Femur (tissue), 1 donor: ENCODE data around the gene SNX10.

Source experiments
- DNase-seq: peaks from one replicate; pipeline ENCODE4 v3.0.0-alpha.2; 2017

SNX10 gene

DNA sequence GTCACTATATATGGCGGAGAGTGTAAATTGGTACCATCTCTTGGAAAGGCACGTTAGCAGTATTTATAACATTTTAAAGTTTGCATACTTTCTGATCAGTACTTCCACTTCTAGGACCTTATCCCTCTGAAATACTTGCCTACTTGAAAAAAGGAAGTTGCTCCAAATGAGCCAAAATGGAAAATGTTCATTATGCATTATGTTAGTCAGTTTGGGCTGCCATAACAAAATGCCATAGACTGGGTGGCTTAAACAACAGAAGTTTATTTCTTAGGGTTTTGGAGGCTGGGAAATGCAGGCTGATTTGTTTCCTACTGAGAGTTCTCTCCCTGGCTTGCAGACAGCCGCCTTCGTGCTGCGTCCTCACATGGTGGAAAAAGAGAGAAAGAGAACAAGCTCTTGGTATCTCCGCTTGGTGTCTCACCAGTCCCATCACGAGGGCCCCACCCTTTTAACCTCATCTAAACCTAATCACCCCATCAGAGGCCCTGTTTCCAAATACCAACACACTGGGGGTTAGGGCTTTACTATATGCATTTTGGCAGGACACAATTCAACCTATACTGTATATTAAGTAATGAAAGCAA, 6.9 kb downstream of the SNX10 start:
- no peak for DNase-seq

GRCh38 chr7:26305090-26305868, 13.6 kb downstream of the SNX10 start:
- no peak for DNase-seq

- no peak for DNase-seq
Measured at GRCh38 chr7:26305869-26306665, 14.4 kb downstream of the SNX10 start.

- DNase-seq = no peak
Measured at GRCh38 chr7:26306790-26307189, 15.1 kb downstream of the SNX10 start.

DNA sequence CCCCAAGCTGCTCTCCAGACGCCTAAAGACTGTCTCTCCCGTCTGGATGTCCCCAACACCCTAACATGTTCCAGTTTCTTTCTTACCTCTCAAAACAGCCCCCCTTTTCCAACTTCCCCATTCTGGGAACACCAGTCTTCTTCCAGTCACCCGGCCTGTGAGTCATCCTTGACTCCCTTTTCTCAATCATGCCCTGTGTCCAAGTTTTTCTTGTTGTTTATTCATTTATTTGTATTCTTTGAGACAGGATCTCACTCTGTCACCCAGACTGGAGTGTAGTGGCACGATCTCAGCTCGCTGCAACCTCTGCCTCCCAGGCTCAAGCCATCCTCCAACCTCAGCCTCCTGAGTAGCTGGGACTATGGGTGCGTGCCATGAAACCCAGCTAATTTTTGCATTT, 15.6 kb downstream of the SNX10 start:
- no peak for DNase-seq

DNA sequence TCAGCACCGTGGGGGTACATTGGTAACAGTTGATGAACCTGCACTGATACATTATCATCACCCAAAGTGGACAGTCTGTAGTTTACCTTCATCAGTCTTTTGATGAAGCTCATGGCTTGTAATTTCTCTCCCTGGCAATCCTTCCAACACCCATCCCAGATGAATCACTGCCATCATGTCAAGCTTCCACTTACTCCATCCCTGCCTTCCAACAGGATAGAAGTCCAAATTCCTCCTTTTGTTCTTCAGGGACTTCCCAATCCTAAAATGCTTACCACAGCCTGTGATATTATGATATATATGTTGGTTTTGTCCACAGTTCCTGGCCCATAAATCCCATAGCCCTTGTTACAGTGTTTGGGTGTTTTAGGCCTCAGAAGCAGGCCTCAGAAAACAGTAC, 16.1 kb downstream of the SNX10 start:
- DNase-seq = no peak

- DNase-seq = no peak
Measured at GRCh38 chr7:26308551-26308950, 16.9 kb downstream of the SNX10 start.

DNA sequence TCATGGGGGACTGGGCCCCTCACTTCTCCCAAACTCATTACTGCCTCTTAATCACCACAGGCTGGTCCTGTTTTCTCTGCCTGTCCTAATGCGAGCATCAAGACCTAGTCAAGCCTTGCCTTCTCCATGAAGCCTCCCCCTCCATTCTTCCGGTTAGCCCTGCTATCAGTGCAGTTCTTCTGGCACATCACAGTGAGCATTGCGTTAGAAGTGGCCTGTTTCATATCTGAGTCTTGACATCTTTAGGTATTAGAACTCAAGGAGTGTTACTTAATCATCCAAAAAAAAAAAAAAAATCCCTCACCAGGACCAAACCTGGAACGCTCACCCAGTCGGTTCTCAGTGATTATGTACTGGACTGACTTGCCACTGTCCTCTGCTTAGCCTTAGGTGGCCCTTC, 17.4 kb downstream of the SNX10 start:
- DNase-seq = no peak

DNA sequence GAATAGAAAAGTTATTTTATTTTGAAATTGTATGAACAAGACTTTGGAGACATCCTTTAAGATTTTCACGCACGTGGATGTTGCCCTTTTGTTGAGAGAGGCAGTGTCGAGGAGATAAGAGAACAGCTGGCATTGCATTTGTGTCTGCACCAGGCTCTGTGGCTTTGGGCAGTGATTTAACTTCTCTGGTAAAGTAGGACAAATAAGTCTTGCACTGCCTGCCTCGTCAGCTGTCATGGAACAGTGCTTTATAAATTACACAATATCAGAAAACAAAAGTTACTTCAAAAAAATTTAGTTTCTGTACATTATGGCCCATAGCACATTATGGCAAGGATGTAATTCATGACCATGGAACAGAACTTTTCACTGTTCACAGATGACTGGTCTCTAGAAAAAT, 20.1 kb downstream of the SNX10 start:
- DNase-seq = no peak

- DNase-seq = no peak
Measured at GRCh38 chr7:26317211-26317610, 25.5 kb downstream of the SNX10 start.

GRCh38 chr7:26318921-26319320, 27.3 kb downstream of the SNX10 start:
- DNase-seq = no peak

DNA sequence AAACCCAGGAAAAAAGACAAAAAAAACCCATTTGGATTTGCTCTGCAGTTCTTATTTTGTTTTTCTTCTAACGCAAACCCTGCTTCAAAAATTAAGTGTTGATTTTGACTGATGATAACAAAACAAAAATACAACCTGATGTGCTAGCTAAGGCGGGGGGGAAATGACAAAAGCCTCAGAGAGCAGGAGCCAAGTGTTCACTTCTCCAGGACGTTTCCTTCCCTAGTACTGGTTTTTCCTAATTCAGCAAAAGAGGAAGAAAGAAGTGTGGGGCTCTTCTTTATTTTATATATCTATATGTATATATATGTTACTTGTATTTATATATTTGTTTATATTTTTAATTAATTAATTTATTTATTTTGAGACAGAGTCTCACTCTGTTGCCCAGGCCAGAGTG, 28.0 kb downstream of the SNX10 start:
- DNase-seq = no peak

- no peak for DNase-seq
Measured at GRCh38 chr7:26320878-26321277, 29.2 kb downstream of the SNX10 start.

- DNase-seq = no peak
Measured at GRCh38 chr7:26321435-26321834, 29.8 kb downstream of the SNX10 start.

DNA sequence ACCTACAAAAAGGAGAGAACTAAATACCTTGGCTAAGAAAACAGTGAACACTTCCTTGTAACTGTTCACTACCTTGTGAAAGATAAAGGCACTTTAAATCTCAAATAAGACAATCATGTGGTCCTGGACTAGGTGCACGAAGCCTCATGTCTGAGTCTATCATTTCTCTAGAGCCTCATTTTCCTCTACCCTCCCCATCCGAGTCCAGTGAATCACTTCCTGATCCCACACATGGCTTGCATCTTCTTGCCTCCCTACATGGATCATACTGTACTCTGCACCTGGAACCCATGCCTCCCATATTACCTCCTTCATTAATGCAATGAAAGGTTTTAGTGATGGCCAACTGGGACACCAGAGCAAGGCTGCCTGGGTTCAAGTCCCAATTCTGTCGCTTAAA, 34.5 kb downstream of the SNX10 start:
- DNase-seq = no peak

GRCh38 chr7:26328498-26329390, 37.1 kb downstream of the SNX10 start:
- DNase-seq = no peak

DNA sequence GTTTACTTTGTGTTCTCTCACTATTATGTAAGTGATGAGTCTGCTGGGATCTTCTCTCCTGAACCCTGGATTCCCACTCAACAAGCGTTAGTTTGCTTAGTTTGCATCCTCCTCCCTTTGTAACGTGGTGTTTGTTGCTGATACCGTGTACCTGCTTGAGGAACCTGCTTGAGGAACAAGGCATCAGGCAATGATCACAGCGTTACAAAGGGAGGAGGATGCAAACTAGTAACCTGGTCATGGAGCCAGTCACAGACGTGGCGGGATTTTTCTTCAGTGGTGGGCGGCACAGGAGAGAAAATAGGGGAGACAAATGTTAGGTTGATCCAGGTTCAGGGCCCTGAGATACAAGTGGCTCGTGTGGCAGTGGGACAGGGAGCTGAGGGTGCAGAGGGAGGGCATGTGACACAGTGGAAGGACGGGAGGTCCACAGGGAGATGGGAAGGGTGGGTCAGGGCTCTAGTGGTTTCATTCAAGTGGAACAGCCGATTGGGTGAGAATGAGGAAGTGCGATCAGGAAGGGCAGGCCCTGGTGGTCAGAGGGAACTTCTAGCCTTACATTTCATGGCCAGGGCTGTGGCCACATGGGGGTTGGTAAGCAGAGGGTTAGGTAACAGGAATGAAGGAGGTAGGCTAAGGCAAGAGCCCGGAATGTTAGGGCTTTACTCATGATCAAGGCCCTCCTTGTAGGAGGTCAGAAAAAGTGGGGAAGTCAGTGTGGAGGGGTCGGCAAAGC, 38.0 kb downstream of the SNX10 start:
- DNase-seq = peak; percentile 44

DNA sequence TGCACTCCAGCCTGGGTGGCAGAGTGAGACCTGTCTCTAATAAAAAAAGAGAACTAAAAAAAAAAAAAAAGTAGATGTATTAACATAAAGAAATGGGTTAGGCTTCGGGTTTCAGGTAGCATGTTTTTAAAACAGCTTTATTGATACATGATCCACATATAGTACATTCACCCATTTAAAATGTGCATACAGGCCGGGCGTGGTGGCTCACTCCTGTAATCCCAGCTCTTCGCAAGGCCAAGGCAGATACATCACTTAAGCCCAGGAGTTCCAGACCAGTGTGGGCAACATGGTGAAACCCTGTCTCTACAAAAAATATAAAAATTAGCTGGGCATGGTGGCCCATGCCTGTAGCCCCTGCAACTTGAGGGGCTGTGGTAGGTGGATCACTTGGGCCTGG, 39.5 kb downstream of the SNX10 start:
- DNase-seq = no peak

DNA sequence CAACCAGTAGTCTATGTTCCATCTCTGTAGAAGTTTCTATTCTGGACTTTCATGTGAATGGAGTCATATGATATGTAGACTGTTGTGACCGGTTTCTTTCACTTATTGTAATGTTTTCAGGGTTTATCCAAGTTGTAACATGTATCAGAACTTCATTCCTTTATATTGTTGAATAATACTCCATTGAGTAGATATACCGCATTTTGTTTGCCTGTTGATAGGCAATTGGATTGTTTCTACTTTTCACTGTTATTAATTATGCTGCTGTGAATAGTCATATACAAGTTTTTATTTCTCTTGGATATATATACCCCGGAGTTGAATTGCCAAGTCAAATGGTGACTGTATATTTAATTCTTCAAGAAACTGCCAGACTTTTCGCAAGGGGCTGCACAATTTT, 40.1 kb downstream of the SNX10 start:
- DNase-seq = no peak

DNA sequence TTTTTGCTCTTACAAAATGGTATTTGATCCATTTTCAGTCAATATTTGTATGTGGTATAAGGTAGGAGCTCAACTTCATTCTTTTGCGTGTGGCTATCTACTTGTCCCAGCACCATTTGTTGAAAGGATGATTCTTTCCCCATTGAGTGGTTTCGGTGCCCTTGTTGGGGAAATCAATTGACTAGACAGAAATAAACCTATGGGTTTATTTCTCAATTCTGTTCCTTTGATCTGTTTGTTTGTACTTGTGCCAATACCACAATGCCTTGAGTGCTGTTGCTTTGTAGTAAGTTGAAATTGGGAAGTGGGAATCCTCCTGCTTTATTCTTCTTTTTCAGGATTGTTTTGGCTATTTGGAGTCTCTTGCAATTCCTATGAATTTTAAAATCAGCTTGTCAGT, 41.0 kb downstream of the SNX10 start:
- DNase-seq = no peak

DNA sequence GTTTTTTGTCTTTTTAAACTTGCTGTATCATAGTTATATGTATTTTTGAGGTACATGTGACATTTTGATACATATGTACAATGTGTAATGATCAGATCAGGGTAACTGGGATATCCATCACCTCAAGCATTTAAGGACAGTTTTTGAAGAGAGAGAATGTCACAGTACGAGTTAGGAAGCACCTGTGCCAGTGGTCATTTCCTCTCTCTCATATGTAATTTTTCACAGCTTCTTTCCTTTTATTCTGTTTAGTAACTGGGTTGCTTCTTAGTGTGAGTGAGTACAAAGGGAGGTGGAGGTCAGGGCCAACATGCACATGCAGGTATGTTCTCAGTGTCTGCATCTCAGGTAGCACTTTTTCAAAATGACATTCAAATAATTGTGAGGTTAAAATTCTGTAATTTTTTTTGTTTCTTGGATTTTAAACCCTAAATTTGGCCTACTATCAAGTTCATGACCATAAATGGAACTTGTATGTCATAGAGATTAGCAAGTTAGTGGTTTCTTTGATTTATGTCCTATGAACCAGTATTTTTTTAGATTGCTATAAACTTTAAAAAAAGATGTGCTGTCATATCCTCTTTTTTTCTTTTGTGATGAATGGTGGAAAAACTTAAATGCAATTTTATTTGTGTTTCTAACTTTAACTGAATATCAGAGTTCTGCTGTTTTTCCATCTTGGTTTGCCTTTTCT, 42.7 kb downstream of the SNX10 start:
- no peak for DNase-seq
